Activated T-helper 2 cell treated with anti-CD3 and anti-CD28 coated beads, Interferon-gamma antibody, Interleukin-2, Interleukin-4, amounts not matched to agents 10 μg/mL and 5 μg/mL and 100 μg/mL, durations not matched to agents 14 hours and 24 hours and 36 hours (primary cell): ENCODE results near the gene MAFF. TPM values are rescaled to one million over a fixed set of nuclear protein-coding genes. Genes with fewer than 3 reads are reported as not detected.

Experiments used
- DNase-seq: peaks from one replicate; pipeline ENCODE4 v3.0.0; 2021; ENCODE audit warnings: low spot score
- H3K27ac Mint-ChIP-seq: one replicate; pipeline ENCODE4 v1.8.0; 2021; ENCODE audit warnings: mixed read lengths
- H3K27me3 Mint-ChIP-seq: one replicate; pipeline ENCODE4 v1.8.0; 2021; ENCODE audit warnings: low read depth, mixed read lengths
- H3K36me3 Mint-ChIP-seq: one replicate; pipeline ENCODE4 v1.8.0; 2021; ENCODE audit warnings: low read depth, mixed read lengths
- H3K4me1 Mint-ChIP-seq: one replicate; pipeline ENCODE4 v1.8.0; 2021; ENCODE audit warnings: low read depth, mixed read lengths
- H3K4me3 Mint-ChIP-seq: one replicate; pipeline ENCODE4 v1.8.0; 2021; ENCODE audit warnings: low read depth, mild to moderate bottlenecking, moderate library complexity, mixed read lengths
- H3K9me3 Mint-ChIP-seq: one replicate; pipeline ENCODE4 v1.8.0; 2021; ENCODE audit warnings: mixed read lengths
- intact Hi-C: fragments of 100-400 bp; cut with micrococcal nuclease; formaldehyde crosslinking; loops from one replicate; pipeline ENCODE4 v1.15.1; 2023
- total RNA-seq: library from RNA; stranded (reverse); gene quantifications from 2 replicates; pipeline ENCODE4 v1.2.3, GENCODE V29; 2022

MAFF gene
- total RNA-seq, 1 donor from 2014 or later, result 15.3 TPM

- Mint-ChIP-seq H3K27me3 (no peaks in the 10 kb centered on the region), H3K4me3 (peak overlapping the region; percentile 83), H3K4me1 (peaks cover 26% of the 10 kb centered on the region), H3K9me3 (no peaks in the 10 kb centered on the region), H3K27ac (peak overlapping the region; percentile 68), H3K36me3 (no peaks in the 10 kb centered on the region)
- intact Hi-C loops, result loop anchor here (1.0 to 5.0 kb wide), 2 partner anchors 20 to 116 kb away; partner anchors contain the start of genes CSNK1E and PLA2G6
- no peak for DNase-seq
Observed at GRCh38 chr22:38201371-38201710, 453 bp upstream of the MAFF start.

GRCh38 chr22:38202437-38203089 lies 769 bp downstream of the MAFF start:
- peak overlapping the region; percentile 52 for H3K27ac Mint-ChIP-seq
- peaks cover 26% of the 10 kb centered on the region for H3K4me1 Mint-ChIP-seq
- H3K27me3 Mint-ChIP-seq, result no peaks in the 10 kb centered on the region
- no peaks in the 10 kb centered on the region for H3K36me3 Mint-ChIP-seq
- peak overlapping the region; percentile 83 for H3K4me3 Mint-ChIP-seq
- intact Hi-C loops, result loop anchor here (5.0 kb wide), 1 partner anchor 115 kb away; the partner anchor contains the start of gene CSNK1E
- DNase-seq, result peak; percentile 61
- H3K9me3 Mint-ChIP-seq, result no peaks in the 10 kb centered on the region

- Mint-ChIP-seq H3K27me3 (no peaks in the 10 kb centered on the region), H3K9me3 (no peaks in the 10 kb centered on the region), H3K4me1 (peaks cover 26% of the 10 kb centered on the region), H3K27ac (peak overlapping the region; percentile 29), H3K36me3 (no peaks in the 10 kb centered on the region), H3K4me3 (peak overlapping the region; percentile 83)
- peak; percentile 38 for DNase-seq
- intact Hi-C loops, result loop anchor here (5.0 kb wide), 1 partner anchor 114 kb away; the partner anchor contains the start of gene CSNK1E
Observed at GRCh38 chr22:38203090-38203810, 1.5 kb downstream of the MAFF start.

- DNase-seq, result no peak
- H3K9me3 Mint-ChIP-seq, result no peaks in the 10 kb centered on the region
- H3K36me3 Mint-ChIP-seq, result no peaks in the 10 kb centered on the region
- H3K27me3 Mint-ChIP-seq, result no peaks in the 10 kb centered on the region
- peak overlapping the region; percentile 36 for H3K27ac Mint-ChIP-seq
- intact Hi-C loops, result loop anchor here (5.0 kb wide), 1 partner anchor 113 kb away; the partner anchor contains the start of gene CSNK1E
- peak overlapping the region; percentile 83 for H3K4me3 Mint-ChIP-seq
- peaks cover 30% of the 10 kb centered on the region for H3K4me1 Mint-ChIP-seq
Observed at GRCh38 chr22:38203855-38204514, 2.2 kb downstream of the MAFF start.

GRCh38 chr22:38204784-38205183 lies 3.0 kb downstream of the MAFF start:
- intact Hi-C loops, result loop anchor here (5.0 kb wide), 1 partner anchor 113 kb away; the partner anchor contains the start of gene CSNK1E
- H3K36me3 Mint-ChIP-seq, result no peaks in the 10 kb centered on the region
- H3K27me3 Mint-ChIP-seq, result no peaks in the 10 kb centered on the region
- peak overlapping the region; percentile 34 for H3K4me3 Mint-ChIP-seq
- peaks cover 28% of the 10 kb centered on the region for H3K4me1 Mint-ChIP-seq
- no peak for DNase-seq
- H3K27ac Mint-ChIP-seq, result no peak overlapping the region
- H3K9me3 Mint-ChIP-seq, result no peaks in the 10 kb centered on the region

GRCh38 chr22:38205261-38206128 lies 3.7 kb downstream of the MAFF start:
- intact Hi-C loops, result no loop called here
- no peak overlapping the region for H3K4me3 Mint-ChIP-seq
- no peak overlapping the region for H3K27ac Mint-ChIP-seq
- no peaks in the 10 kb centered on the region for H3K27me3 Mint-ChIP-seq
- H3K4me1 Mint-ChIP-seq, result peaks cover 32% of the 10 kb centered on the region
- no peak for DNase-seq
- no peaks in the 10 kb centered on the region for H3K36me3 Mint-ChIP-seq
- H3K9me3 Mint-ChIP-seq, result no peaks in the 10 kb centered on the region

GRCh38 chr22:38207898-38208432 lies 6.2 kb downstream of the MAFF start:
- intact Hi-C loops, result no loop called here
- Mint-ChIP-seq H3K9me3 (no peaks in the 10 kb centered on the region), H3K36me3 (no peaks in the 10 kb centered on the region), H3K27me3 (no peaks in the 10 kb centered on the region), H3K4me1 (peaks cover 22% of the 10 kb centered on the region), H3K27ac (no peak overlapping the region), H3K4me3 (no peak overlapping the region)
- DNase-seq, result no peak

GRCh38 chr22:38208551-38208968 lies 6.8 kb downstream of the MAFF start:
- Mint-ChIP-seq H3K36me3 (peaks cover 5% of the 10 kb centered on the region), H3K27ac (peak overlapping the region; percentile 49), H3K27me3 (no peaks in the 10 kb centered on the region), H3K9me3 (no peaks in the 10 kb centered on the region), H3K4me3 (no peak overlapping the region), H3K4me1 (peaks cover 25% of the 10 kb centered on the region)
- intact Hi-C loops, result no loop called here
- no peak for DNase-seq

GRCh38 chr22:38211556-38211955 lies 9.8 kb downstream of the MAFF start:
- intact Hi-C loops, result no loop called here
- Mint-ChIP-seq H3K27ac (no peak overlapping the region), H3K4me1 (peaks cover 14% of the 10 kb centered on the region), H3K36me3 (peaks cover 17% of the 10 kb centered on the region), H3K4me3 (no peak overlapping the region), H3K27me3 (no peaks in the 10 kb centered on the region), H3K9me3 (no peaks in the 10 kb centered on the region)
- DNase-seq, result no peak

GRCh38 chr22:38212442-38212841 lies 10.6 kb downstream of the MAFF start:
- Mint-ChIP-seq H3K9me3 (no peaks in the 10 kb centered on the region), H3K36me3 (peaks cover 18% of the 10 kb centered on the region), H3K4me1 (peaks cover 14% of the 10 kb centered on the region), H3K27ac (no peak overlapping the region), H3K4me3 (no peak overlapping the region), H3K27me3 (no peaks in the 10 kb centered on the region)
- DNase-seq, result no peak
- intact Hi-C loops, result no loop called here

- no peak overlapping the region for H3K4me3 Mint-ChIP-seq
Observed at GRCh38 chr22:38213319-38213989, 11.7 kb downstream of the MAFF start.

GRCh38 chr22:38213990-38214301 lies 12.2 kb downstream of the MAFF start:
- Mint-ChIP-seq H3K4me1 (peaks cover 16% of the 10 kb centered on the region), H3K4me3 (no peak overlapping the region), H3K27ac (no peak overlapping the region), H3K9me3 (no peaks in the 10 kb centered on the region), H3K27me3 (no peaks in the 10 kb centered on the region), H3K36me3 (peaks cover 18% of the 10 kb centered on the region)
- intact Hi-C loops, result no loop called here
- DNase-seq, result no peak

More at GRCh38 chr22:38213319-38213989, 11.7 kb downstream of the MAFF start:
- Mint-ChIP-seq H3K27me3 (no peaks in the 10 kb centered on the region), H3K4me1 (peaks cover 18% of the 10 kb centered on the region), H3K9me3 (no peaks in the 10 kb centered on the region), H3K36me3 (peaks cover 18% of the 10 kb centered on the region), H3K27ac (no peak overlapping the region)
- intact Hi-C loops, result no loop called here
- DNase-seq, result no peak
